Fibroblast of lung (primary cell): ENCODE data around the gene MEGF10. TPM values are rescaled to one million over a fixed set of nuclear protein-coding genes. Genes with fewer than 3 reads are reported as not detected.
"Not testable (repeated sequence)": the region's sequence is repeated elsewhere in the genome, so short reads cannot be mapped to it uniquely, and the experiment has no call there.

Experiments
- DNase-seq, 2 donors: peaks; one replicate each; pipeline versions ENCODE4 v3.0.0 to v3.0.0-alpha.2; 2010; ENCODE audit warnings: low read depth in 2 of 2
- H2AFZ ChIP-seq: 2 replicates; pipeline ENCODE4 v1.5.1; 2012; ENCODE audit warnings: low read length, control low read depth, inconsistent platforms
- H3K27ac ChIP-seq: 2 replicates; pipeline ENCODE4 v1.5.1; 2011; ENCODE audit warnings: low read length, control low read depth; ENCODE audit not compliant: insufficient read depth
- H3K27me3 ChIP-seq: 2 replicates; pipeline ENCODE4 v1.5.1; 2011; ENCODE audit warnings: mild to moderate bottlenecking, low read length; ENCODE audit not compliant: control insufficient read depth, insufficient read depth
- H3K36me3 ChIP-seq: 2 replicates; pipeline ENCODE4 v1.5.1; 2011; ENCODE audit warnings: low read length; ENCODE audit not compliant: control insufficient read depth, insufficient read depth
- H3K4me1 ChIP-seq: 2 replicates; pipeline ENCODE4 v1.5.1; 2011; ENCODE audit warnings: low read length; ENCODE audit not compliant: control insufficient read depth, insufficient read depth; ENCODE audit errors: extremely low read depth
- H3K4me2 ChIP-seq: 2 replicates; pipeline ENCODE4 v1.5.1; 2011; ENCODE audit warnings: low read length, control low read depth; ENCODE audit not compliant: insufficient read depth; ENCODE audit errors: extremely low read depth
- H3K4me3 ChIP-seq, 4 experiments: fragments of 200-600 bp in 1 of 4; sonication (generic) in 1 of 4; replicated peaks in 1 of 4; 2 replicates each; pipeline ENCODE4 v1.5.1; 2011 to 2016; ENCODE audit warnings: low read length in 4 of 4, low read depth in 3 of 4, mild to moderate bottlenecking in 3 of 4, control low read depth in 2 of 4, inconsistent platforms in 1 of 4, mixed read lengths in 1 of 4; ENCODE audit not compliant: insufficient read depth in 1 of 4; ENCODE audit errors: control extremely low read depth in 1 of 4
- H3K79me2 ChIP-seq: 2 replicates; pipeline ENCODE4 v1.5.1; 2012; ENCODE audit warnings: mild to moderate bottlenecking, low read length, inconsistent platforms; ENCODE audit not compliant: control insufficient read depth, insufficient read depth
- H3K9ac ChIP-seq: 2 replicates; pipeline ENCODE4 v1.5.1; 2011; ENCODE audit warnings: mild to moderate bottlenecking, low read length, control low read depth; ENCODE audit not compliant: insufficient read depth
- H3K9me3 ChIP-seq: 2 replicates; pipeline ENCODE4 v1.5.1; 2012; ENCODE audit warnings: low read depth, low read length; ENCODE audit not compliant: control insufficient read depth, insufficient read depth
- H4K20me1 ChIP-seq: 2 replicates; pipeline ENCODE4 v1.5.1; 2011; ENCODE audit warnings: low read length; ENCODE audit not compliant: control insufficient read depth, insufficient read depth; ENCODE audit errors: extremely low read depth
- EZH2 ChIP-seq: IDR thresholded peaks from 2 replicates; pipeline ENCODE4 v1.5.1; 2012; ENCODE audit warnings: low read length, control low read depth, mild to moderate bottlenecking; ENCODE audit errors: missing control alignments
- polyA plus RNA-seq, 2 donors: library from polyadenylated mRNA; depleted of rRNA in 1 of 2; stranded (reverse) in 1 of 2; unstranded in 1 of 2; fragments of >200 nt; gene quantifications; 2 replicates each; pipeline ENCODE4 v1.2.1, GENCODE V29; 2011 to 2012; ENCODE audit warnings: missing spikeins in 1 of 2
- total RNA-seq: library from RNA; depleted of rRNA; stranded (reverse); fragments of >200 nt; gene quantifications from 2 replicates; pipeline ENCODE4 v1.2.1, GENCODE V29; 2014
- TF ChIP-seq, protein P1 (sequence below), 2 donors: IDR thresholded peaks in 1 of 2; conservative IDR thresholded peaks in 1 of 2; 1 replicate in 1 of 2; 2 replicates in 1 of 2; pipeline ENCODE4 v1.5.1; 2011 to 2012; ENCODE audit warnings: low read length in 2 of 2, control low read depth in 1 of 2, inconsistent platforms in 1 of 2, low read depth in 1 of 2, mild to moderate bottlenecking in 1 of 2

MEGF10 gene
- total and polyA plus RNA-seq, 2 donors (not counting 1 experiment from before 2014, with no cell fraction given): under 0.01 to 0.02 TPM

DNA sequence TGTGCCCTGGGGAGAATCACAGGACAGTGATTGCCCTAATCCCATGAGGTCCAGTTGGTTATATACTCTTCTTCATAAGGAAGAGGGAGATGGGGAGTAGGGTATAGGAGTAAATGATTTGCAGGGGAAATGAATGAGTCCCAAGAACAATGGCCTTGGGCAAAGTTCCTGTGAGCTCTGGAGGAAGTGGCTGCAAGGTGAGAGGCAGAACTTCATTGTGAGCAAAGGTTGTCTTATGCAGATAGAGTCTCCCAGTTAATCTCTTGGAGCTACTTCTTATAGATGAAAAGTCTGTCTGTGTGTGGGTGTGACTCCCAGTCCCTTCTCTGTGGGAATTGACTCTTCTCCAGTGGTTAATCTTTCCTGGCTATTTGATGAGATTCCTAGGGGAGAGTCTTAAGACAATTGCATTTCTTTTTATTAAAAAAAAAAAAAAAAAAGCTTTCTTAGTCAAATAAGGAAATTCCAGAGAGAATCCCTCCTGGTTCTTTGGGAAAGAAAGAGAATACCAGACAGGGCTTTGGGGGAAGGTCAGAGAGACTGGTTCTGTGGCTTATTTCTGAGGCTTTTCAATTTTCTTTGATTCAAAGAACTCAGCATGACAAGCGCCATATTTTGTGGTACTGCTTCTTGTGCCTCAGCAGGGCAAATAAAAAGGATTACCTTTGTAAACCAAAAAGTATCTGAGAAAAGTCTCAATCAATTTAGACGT is 33.6 kb upstream of the MEGF10 start:
- H3K9me3 ChIP-seq: no peaks in the 10 kb centered on the region
- no peak for DNase-seq
- H3K36me3 ChIP-seq: no peaks in the 10 kb centered on the region
- no peak overlapping the region for H3K4me3 ChIP-seq
- no peaks in the 10 kb centered on the region for H3K79me2 ChIP-seq
- TF ChIP-seq, protein P1, sequence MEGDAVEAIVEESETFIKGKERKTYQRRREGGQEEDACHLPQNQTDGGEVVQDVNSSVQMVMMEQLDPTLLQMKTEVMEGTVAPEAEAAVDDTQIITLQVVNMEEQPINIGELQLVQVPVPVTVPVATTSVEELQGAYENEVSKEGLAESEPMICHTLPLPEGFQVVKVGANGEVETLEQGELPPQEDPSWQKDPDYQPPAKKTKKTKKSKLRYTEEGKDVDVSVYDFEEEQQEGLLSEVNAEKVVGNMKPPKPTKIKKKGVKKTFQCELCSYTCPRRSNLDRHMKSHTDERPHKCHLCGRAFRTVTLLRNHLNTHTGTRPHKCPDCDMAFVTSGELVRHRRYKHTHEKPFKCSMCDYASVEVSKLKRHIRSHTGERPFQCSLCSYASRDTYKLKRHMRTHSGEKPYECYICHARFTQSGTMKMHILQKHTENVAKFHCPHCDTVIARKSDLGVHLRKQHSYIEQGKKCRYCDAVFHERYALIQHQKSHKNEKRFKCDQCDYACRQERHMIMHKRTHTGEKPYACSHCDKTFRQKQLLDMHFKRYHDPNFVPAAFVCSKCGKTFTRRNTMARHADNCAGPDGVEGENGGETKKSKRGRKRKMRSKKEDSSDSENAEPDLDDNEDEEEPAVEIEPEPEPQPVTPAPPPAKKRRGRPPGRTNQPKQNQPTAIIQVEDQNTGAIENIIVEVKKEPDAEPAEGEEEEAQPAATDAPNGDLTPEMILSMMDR (conservative IDR thresholded peaks at IDR 0.05 in 1 of 2, IDR thresholded peaks at IDR 0.05 in 1 of 2; ENCODE audit: low read depth in 1 of 2, low read length in 2 of 2): no peak
- no peak for TF ChIP-seq EZH2
- no peaks in the 10 kb centered on the region for H4K20me1 ChIP-seq
- no peaks in the 10 kb centered on the region for H3K4me1 ChIP-seq
- no peaks in the 10 kb centered on the region for H3K27me3 ChIP-seq
- no peak overlapping the region for H3K4me2 ChIP-seq
- H2AFZ ChIP-seq: no peak overlapping the region
- H3K27ac ChIP-seq: no peak overlapping the region
- H3K9ac ChIP-seq: no peak overlapping the region

GRCh38 chr5:127260686-127261085 is 29.9 kb upstream of the MEGF10 start:
- Histone ChIP-seq H3K79me2 (no peaks in the 10 kb centered on the region), H3K27me3 (no peaks in the 10 kb centered on the region), H3K9ac (no peak overlapping the region), H3K27ac (no peak overlapping the region), H3K4me2 (no peak overlapping the region), H3K9me3 (no peaks in the 10 kb centered on the region), H2AFZ (no peak overlapping the region), H3K4me1 (no peaks in the 10 kb centered on the region), H3K4me3 (no peak overlapping the region), H3K36me3 (no peaks in the 10 kb centered on the region), H4K20me1 (no peaks in the 10 kb centered on the region)
- no peak for DNase-seq
- TF ChIP-seq EZH2: no peak
- TF ChIP-seq, protein P1 (conservative IDR thresholded peaks at IDR 0.05 in 1 of 2, IDR thresholded peaks at IDR 0.05 in 1 of 2; ENCODE audit: low read depth in 1 of 2, low read length in 2 of 2): no peak

DNA sequence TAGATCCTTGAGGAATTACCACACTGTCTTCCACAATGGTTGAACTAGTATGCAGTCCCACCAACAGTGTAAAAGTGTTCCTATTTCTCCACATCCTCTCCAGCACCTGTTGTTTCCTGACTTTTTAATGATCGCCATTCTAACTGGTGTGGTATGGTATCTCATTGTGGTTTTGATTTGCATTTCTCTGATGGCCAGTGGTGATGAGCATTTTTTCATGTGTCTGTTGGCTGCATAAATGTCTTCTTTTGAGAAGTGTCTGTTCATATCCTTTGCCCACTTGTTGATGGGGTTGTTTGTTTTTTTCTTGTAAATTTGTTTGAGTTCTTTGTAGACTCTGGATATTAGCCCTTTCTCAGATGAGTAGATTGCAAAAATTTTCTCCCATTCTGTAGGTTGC is 25.1 kb upstream of the MEGF10 start:
- not testable (repeated sequence) for H3K4me1 ChIP-seq, H3K4me2 ChIP-seq, H3K4me3 ChIP-seq, H3K79me2 ChIP-seq, H2AFZ ChIP-seq, H3K9ac ChIP-seq, DNase-seq, H3K27ac ChIP-seq, H3K36me3 ChIP-seq, H3K27me3 ChIP-seq, H3K9me3 ChIP-seq, H4K20me1 ChIP-seq

GRCh38 chr5:127268342-127268741 is 22.3 kb upstream of the MEGF10 start:
- H4K20me1 ChIP-seq, H3K27ac ChIP-seq, H3K4me2 ChIP-seq, H3K79me2 ChIP-seq, H2AFZ ChIP-seq, H3K36me3 ChIP-seq, H3K4me1 ChIP-seq, H3K9ac ChIP-seq, H3K9me3 ChIP-seq, DNase-seq, H3K27me3 ChIP-seq, H3K4me3 ChIP-seq: not testable (repeated sequence)

- not testable (repeated sequence) for H3K9me3 ChIP-seq, H3K9ac ChIP-seq, H3K4me1 ChIP-seq, H3K27me3 ChIP-seq, H3K4me2 ChIP-seq, H3K4me3 ChIP-seq, H3K79me2 ChIP-seq, H3K36me3 ChIP-seq, H2AFZ ChIP-seq, H3K27ac ChIP-seq, H4K20me1 ChIP-seq, DNase-seq
Observed at GRCh38 chr5:127270713-127271112, 19.9 kb upstream of the MEGF10 start.
